GM18870 (cell line): ENCODE results near the gene NME3.
"Not testable (repeated sequence)": the region's sequence is repeated elsewhere in the genome, so short reads cannot be mapped to it uniquely, and the experiment has no call there.

Experiments
- ATAC-seq: cut with Tn5 transposase; IDR thresholded peaks from one replicate; pipeline ENCODE4 v1.9.1; 2021; ENCODE audit warnings: moderate library complexity; ENCODE audit not compliant: unreplicated experiment

Gene NME3

DNA sequence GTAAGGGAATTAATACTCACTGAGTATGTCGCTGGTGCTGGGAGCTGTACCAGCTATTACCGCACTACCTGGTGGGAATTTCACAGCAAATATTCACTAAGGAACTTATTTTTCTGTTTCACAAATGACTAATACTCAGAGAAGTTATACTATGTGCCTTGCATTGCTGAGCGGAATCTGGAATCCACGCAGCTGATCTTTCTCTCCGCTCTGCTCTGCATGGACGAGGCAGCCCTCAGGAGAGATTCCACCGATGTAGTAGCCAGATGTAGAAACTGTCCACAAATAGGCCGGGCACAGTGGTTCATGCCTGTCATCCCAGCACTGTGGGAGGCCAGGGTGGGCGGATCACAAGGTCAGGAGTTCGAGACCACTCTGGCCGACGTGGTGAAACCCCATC, 17.1 kb downstream of the NME3 start:
- ATAC-seq, result no peak

- no peak for ATAC-seq
Observed at GRCh38 chr16:1752853-1753252, 18.5 kb downstream of the NME3 start.

DNA sequence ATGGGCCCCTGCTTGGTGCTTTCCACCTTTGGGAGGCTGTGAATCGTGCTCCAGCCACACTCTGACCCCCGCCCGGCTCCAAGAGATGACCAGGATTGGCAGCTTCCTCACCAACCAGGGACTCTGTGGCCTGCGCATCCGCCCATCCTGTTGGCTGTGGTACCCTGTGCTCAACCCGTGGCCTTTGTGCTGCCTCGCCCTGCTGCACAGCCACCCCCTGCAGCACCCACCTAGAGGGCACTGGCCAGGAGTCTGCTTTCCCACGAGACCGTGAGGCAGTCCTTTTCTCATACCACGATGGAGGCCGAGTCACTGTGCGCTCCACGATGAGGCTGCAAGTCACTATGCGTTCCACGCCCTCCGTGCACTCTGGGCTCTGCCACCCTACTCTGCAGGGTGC, 19.4 kb downstream of the NME3 start:
- no peak for ATAC-seq

DNA sequence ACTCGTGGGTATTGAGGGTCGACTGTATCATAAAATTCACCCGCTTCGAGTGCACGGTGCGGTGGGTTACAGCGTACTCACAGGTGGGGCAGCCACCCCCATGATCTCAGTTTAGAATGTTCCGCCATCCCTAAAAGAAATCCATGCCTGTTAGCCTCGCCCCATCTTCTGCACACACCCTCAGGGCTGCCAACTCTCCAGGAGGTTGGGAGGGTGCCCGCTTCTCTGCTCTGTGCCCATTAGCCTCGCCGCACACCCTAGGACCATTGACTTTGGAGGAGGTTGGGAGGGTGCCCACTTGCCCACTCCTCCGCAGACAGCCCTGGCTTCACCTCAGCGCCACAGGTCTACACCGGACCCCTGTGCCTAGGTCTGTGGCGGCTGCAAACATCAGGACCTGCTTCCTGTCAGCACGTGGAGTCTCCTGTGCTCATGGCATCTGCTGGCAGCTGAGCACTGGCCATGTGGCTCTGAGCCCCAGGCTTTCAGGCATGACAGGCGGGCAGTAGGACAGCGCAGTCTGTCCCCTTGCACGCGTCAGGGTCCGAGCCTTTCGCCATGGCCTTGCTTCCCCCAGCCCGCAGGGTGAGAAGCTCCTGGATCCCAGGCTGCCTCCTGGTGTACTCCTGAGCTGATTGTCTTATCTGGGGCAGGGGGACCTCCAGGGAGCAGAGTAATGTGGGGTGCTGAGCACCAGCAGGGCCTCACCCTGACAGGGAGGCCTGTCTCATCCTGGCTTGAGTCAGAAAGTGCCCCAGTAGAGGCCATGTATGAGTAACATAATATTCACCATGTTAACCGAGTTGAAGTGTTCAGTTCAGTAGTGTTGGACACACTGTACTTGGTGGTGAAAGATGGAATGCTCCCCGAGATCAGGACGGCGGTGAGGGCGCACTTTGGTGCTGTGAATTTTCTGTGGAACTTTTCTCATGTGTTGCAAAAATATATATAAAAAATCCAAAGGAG, 21.9 kb downstream of the NME3 start:
- no peak for ATAC-seq

DNA sequence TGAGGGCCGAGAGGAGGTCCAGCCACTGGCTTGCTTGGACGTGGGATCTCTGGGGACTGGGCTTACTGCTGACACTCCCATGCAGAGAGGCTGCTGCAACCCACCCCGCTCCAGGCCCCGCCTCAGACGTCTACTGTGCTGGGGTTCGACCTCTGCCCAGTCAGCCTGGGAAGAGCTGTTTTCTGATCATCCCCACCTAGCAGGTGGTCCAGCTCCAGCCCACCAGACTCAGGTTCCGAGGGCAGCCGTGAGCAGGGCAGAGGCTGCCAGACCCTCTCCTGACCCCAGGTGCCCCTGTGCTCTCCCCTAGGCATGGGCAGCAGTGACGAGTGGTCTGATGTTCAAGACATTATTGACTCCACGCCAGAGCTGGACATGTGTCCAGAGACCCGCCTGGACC, 23.4 kb downstream of the NME3 start:
- no peak for ATAC-seq

- ATAC-seq, result no peak
Observed at GRCh38 chr16:1746693-1747195, 24.6 kb downstream of the NME3 start.

DNA sequence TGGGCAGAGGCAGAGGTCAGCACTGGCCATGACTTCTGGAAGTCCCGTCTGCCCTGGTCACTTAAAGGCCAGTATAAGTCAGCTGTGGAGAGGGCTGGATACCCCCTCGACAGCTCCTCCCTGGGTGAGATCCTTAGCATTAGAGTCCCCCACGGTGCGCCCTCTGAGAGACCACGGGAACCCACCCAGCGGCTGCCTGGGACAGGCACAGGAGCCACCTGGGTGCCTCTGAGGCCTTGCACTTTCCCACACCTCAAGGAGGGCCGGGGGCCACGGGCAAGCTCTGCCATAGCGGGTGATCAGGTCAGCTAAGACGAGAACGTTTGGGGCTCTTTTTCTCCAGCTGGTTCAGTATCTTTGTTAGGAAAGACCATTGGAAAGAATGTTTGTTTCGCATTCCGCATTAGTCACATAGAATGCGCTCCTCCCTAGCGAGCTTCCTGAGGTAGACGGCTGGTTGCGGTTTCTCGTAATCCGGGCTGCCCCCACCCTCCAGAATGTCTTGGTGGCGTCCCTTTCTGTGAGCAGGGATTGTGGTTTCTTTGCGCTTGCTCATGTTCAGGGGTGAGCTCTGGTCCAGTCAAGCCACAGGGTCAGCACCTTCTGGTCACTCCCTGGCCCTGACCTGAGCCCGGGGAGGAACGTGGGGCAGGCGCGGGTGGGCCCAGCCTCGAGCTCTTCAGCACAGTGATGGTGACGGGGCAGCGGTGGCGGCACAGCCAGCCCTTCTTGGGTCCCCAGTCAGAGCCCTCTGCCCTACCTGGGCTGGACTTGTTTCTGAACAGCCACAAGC, 25.2 kb downstream of the NME3 start:
- no peak for ATAC-seq

DNA sequence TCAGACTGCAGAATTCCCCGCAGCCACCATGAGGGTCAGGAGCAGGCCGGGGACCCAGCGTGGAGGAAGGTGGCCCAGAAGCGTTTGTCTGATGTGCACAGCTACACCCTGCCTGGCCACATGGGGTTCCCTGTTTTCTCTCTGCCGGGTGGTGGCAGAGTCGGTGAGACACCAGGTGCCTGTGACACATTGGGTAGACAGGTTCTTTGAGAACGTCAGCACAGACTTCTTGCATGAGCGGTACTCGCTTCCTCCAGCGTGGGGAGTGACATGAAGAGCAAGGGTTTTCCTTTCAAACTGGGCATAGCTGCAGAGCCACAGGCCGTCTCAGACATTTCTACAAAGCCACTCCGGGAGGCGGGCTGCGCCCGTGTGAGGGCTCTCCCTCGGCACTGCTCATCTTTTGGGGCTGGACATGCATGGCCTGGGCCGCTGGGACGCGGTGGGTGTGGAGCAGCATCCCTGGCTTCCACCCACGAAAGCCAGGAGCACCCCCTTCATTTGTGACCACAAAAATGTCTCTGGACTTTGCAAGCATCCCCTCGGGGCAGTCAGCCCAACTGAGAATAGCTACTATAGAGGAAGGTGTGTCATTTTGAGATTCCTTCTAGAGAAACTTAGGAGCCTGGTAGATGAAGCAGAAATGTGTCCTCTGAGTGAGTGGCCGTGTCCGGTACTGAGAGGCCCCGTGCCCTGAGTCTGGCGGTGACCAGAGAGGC, 26.0 kb downstream of the NME3 start:
- ATAC-seq, result no peak

GRCh38 chr16:1744338-1744840, 27.0 kb downstream of the NME3 start:
- ATAC-seq, result no peak

DNA sequence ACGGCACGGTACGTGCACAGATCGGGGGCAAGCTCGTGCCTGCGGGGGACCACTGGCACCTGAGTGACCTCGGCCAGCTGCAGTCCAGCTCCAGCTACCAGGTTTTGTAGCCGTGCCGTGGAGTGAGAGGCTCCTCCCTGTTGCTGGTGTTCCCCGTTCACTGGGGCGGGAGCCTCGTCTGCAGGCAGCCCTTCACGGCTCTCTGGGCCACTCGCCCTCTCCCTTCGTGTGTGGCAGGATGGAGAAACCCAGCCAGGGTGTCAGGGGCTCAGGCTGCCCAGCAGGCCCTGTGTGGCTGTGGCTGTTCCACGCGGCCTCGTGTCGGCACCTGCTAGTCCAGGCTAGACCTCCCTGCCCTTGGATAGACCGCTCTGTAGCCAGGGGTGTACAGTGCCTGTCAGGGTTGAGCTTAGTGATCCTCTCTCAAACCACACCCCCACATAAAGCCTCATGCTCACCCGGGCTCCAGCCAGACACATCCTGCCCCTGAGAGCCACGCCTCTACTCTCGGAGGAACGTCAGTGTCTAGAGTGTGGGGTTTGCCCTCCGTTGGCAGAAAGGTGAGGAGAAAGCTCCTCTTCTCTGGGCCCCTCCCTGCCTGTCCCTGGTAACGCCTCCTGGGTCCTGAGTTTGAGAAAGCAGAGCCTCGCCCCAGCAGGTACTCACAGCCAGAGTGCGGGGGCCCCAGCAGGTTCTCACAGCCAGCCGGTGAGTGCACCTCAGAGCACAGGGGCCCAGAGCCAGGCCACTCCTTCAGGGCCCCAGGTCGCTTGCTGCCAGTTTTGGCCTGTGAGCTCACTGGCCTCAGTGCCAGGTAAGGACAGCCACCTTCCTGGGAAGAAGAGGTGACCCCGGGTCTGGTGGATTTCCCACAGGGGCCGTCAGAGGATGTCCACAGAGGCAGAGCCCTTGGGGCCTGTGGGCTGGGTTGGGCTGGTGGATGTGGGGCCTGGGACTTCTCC, 27.7 kb downstream of the NME3 start:
- no peak for ATAC-seq

DNA sequence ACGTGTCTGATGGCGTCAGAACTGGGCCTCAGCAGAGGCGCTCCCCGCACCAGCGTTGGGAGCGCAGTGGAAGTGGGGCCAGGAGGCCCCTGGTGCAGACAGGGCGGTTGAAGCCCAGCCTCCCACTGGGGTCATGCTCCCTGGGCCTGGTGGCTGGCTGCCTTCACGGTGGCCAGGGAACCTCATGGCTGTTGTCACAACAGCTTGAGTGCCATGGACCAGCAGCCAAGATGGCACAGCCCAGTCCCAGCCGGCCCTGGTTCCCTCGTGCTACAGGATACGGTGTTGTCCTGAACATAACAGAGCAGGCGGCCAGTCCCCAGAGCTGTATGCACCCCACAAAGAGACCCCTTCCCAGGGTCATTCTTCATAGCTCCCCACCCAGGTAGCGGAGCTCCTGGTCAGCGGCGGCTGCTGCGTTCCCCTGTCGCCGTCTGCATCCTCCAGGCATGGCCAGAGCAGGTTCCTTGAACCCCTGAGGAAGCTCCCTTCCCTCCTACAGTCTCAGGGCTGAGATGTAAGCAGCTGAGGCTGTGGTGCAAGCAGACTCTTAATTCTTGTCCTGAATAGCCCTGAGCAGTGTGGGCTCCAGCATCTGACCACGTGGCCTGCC, 29.7 kb downstream of the NME3 start:
- ATAC-seq, result no peak

- ATAC-seq, result no peak
Observed at GRCh38 chr16:1740781-1741490, 30.4 kb downstream of the NME3 start.

GRCh38 chr16:1740234-1740633, 31.1 kb downstream of the NME3 start:
- ATAC-seq, result no peak

- ATAC-seq, result no peak
Observed at GRCh38 chr16:1734816-1735215, 36.5 kb downstream of the NME3 start.

DNA sequence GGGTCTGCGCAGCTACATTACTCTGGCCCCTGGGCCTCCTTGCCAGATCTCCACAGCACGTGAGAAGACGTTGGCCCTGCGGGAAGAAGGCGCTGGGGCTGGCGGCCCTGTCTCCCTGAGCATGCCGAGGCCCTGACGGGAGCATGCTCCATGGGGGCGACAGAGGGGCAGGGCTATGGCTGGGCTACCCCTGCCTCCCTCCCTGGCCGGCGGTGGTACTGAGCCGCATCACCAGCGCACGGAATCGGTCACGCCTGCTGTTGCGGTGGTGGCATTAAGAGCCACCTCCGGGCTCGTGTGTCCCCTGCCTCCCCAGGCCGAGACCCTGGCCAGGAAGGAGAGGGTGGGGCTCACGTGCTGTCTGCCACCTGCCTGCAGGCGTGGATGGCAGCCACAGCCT, 37.2 kb downstream of the NME3 start:
- ATAC-seq, result no peak

DNA sequence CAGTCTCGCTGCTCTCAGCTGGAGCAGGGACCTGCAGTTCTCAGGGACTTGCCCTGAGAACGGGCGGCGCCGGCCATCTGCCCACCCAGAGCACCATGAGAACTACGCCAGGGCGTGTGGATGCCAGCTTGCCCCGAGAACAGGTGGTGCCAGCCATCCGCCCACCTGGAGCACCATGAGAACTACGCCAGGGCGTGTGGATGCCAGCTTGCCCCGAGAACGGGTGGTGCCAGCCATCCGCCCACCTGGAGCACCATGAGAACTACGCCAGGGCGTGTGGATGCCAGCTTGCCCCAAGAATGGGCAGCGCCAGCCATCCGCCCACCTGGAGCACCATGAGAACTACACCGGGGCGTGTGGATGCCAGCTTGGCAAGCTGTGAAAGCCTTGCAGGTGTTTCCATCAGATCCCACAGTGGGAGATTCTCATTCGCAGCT, 38.8 kb downstream of the NME3 start:
- ATAC-seq, result not testable (repeated sequence)

- no peak for ATAC-seq
Observed at GRCh38 chr16:1732071-1732470, 39.3 kb downstream of the NME3 start.

DNA sequence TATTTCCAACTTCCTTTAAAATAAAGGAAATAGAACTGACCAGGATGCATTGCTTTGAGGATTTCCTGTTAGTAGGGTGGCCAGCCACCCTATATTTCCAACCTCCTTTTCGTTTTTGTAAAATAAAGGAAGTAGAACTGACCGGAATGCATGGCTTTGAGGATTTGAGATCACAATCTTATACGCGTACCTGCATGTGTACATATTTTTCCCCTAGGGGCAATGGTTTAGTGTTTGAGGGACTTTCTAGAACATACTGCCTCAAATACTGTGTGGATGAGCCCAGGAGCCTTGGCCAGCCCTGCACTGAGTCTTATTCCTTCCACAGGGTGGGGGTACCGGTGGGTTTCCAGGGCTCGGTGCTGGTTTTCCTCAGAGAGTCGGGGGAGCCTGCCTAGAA, 39.7 kb downstream of the NME3 start:
- no peak for ATAC-seq

DNA sequence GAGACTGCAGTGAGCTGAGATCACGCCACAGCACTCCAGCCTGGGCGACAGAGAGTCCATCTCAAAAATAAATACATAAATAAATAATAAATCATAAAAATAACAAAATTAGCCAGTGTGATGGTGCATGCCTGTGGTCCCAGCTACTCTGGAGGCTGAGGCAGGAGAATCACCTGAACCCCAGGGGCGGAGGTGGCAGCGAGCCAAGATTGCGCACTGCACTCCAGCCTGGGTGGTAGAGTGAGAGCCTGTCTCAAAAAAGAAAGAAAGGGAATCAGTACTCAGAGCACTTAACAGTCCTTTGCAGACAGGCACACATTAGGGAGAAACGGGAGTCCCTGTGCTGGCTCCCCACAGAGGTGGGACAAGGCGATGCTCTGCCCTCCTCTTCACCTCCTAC, 40.3 kb downstream of the NME3 start:
- no peak for ATAC-seq
